Activated CD8-positive, alpha-beta memory T cell treated with anti-CD3 and anti-CD28 coated beads for 1 hour (primary cell): ENCODE data around the gene TM7SF3.

Source experiments
- DNase-seq, 2 donors: peaks; one replicate each; pipeline ENCODE4 v3.0.0-alpha.2; 2020; ENCODE audit warnings: low read depth in 1 of 2; ENCODE audit errors: extremely low read depth in 1 of 2

Gene TM7SF3

GRCh38 chr12:27014859-27015729, 910 bp upstream of the TM7SF3 start:
- DNase-seq = no peak

DNA sequence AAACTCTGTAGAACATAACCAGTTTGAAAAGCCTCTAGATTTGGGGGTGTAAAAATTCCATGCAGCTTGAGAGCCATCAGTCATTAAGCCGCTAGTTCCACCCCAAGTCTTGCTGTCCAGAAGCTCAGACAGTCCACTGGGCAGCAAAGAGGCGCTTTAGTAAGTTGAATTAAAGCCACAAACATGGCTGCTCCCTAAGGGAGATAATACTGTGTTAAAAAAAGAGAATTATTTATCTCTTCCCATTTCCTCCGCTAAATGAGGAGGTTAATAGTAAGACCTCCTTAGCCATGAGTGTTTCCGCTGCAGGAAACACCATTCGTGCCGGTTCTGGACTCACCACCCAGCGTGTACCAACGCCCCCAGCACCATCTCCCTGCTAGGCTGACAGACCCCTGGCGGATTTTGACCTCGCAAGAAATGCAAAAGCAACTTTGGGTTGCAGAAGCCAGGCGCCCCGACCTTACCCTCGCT, 536 bp downstream of the TM7SF3 start:
- DNase-seq = peak in 1 of 2 donors; percentile 16

DNA sequence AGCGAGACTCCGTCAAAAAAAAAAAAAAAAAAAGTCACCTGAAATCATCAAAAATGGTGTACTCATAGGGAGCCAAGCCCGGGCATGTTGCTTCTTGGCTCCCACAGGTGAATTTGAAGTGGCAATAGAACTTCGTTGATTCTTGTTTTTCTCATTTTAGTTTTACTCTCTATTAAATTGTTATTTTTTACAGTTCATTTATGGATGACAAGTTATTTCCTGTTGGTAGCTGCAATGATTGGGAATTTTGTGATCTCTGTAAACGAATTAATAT, 1.3 kb downstream of the TM7SF3 start:
- DNase-seq = no peak

DNA sequence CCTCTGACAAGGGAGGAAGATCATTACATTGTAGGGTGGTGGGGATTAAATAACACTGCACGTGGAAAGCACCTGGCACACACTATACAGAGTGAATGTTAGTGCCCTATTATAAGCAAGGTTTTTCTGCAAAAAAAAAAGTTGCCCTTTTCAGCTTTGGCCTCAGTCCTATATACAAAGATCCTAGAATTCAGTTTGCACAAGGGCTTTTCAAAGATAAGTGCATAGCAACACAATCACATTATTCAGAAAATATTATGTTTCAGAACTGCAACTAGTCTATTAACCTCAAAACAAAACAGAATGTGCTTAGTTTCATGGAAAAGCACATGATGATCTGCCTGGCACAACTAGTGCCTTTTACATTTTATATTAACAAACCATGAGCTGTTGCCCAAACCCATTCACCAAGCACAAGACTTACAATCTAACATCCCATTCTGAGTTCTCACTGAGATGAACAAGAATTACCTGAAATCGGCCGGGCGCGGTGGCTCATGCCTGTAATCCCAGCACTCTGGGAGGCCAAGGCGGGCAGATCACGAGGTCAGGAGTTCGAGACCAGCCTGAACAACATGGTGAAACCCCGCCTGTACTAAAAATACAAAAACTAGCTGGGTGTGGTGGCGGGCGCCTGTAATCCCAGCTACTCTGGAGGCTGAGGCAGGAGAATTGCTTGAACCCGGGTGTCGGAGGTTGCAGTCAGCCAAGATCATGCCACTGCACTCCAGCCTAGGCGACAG, 1.8 kb downstream of the TM7SF3 start:
- no peak for DNase-seq

GRCh38 chr12:27009881-27010301, 4.3 kb downstream of the TM7SF3 start:
- no peak for DNase-seq

DNA sequence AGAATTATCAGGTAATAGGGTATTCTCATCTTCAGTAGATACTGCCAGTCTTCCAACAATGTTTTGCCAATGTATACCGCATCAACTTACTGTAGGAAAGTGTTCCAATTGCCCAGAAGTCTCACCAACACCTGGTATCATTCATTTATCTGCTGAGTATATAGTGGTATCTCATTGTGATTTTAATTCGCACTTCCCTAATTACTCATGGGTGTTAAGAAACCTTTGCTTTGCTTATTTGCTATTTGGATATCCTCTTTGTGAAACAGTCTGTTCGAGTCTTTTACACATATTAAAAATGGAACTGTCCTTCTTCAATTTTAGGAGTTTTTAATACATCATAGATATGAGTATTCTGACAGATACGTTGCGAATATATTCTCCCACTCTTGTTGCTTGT, 6.1 kb downstream of the TM7SF3 start:
- no peak for DNase-seq

- DNase-seq = no peak
Measured at GRCh38 chr12:27006797-27007467, 7.3 kb downstream of the TM7SF3 start.

DNA sequence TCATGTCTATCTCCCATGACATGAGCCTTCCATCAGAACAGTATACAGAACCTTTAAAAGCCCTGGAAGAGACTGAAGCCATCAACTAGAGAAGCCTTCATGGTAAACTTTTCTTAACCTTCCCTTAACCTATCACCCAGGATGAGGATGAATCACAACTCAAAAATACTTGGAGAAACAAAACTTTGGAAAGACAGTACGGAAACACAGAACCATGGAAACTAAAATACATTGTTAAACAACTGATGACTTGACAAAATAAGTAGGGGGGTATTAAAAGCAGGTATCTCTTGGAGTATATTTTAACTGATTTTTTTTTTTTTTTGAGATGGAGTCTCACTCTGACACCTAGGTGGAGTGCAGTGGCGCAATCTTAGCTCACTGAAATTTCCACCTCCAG, 8.7 kb downstream of the TM7SF3 start:
- no peak for DNase-seq

GRCh38 chr12:27003421-27004381, 10.5 kb downstream of the TM7SF3 start:
- DNase-seq = no peak

GRCh38 chr12:27002141-27002540, 12.0 kb downstream of the TM7SF3 start:
- no peak for DNase-seq

GRCh38 chr12:27001663-27002062, 12.5 kb downstream of the TM7SF3 start:
- no peak for DNase-seq

- no peak for DNase-seq
Measured at GRCh38 chr12:27000961-27001360, 13.2 kb downstream of the TM7SF3 start.

DNA sequence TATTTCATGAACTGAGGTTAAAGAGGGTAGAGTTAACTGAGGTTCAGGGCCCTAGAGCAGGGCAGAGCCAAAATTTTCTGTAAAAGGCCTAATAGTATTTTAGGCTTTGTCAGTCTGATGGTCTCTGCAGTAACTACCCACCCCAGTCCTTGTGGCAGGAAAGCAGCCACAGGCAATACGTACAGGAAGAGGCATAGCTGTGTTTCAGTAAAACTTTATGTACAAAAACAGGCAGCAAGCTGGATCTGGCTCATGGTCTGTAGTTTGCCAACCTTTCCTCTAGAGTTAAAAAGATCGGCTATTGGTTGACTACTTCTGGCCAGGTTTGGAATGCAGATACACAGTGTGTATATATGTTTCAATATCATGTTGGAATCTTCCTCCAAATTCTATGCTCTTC, 17.2 kb downstream of the TM7SF3 start:
- DNase-seq = no peak

DNA sequence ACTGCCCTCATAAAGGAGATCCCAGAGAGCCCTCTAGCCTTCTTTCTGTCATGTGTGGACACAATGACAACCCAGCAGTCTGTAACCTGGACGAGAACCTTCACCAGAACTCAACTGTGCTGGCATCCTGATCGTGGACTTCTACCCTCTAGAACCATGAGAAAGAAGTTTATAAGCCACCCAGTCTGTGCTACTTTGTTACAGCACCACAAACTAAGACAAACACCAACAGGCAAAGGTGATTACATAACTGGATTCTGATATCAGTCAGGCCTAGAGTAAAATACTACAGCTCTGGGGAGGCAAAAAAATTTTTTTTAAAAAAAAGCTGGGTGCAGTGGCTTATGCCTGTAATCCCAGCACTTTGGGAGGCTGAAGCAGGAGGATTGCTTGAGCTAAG, 18.5 kb downstream of the TM7SF3 start:
- DNase-seq = no peak

DNA sequence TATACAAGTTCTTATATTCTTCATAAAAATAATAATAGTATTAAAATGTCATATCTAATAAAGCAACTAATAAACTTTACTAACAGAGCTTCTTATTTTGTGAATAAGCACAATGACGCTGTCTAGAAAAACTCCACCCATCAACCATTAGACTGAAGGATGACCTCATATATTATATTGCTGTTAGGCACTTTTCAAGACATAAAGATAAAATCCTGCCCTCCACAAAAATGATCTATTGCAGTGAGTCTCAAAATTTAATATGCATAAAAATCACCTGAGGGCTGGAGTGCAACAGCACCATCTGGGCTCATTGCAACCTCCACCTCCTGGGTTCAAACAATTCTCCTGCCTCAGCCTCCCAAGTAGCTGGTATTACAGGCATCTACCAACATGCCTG, 20.1 kb downstream of the TM7SF3 start:
- no peak for DNase-seq

GRCh38 chr12:26991826-26992225, 22.4 kb downstream of the TM7SF3 start:
- DNase-seq = no peak

- no peak for DNase-seq
Measured at GRCh38 chr12:26989873-26990272, 24.3 kb downstream of the TM7SF3 start.

GRCh38 chr12:26988703-26989102, 25.5 kb downstream of the TM7SF3 start:
- DNase-seq = no peak

DNA sequence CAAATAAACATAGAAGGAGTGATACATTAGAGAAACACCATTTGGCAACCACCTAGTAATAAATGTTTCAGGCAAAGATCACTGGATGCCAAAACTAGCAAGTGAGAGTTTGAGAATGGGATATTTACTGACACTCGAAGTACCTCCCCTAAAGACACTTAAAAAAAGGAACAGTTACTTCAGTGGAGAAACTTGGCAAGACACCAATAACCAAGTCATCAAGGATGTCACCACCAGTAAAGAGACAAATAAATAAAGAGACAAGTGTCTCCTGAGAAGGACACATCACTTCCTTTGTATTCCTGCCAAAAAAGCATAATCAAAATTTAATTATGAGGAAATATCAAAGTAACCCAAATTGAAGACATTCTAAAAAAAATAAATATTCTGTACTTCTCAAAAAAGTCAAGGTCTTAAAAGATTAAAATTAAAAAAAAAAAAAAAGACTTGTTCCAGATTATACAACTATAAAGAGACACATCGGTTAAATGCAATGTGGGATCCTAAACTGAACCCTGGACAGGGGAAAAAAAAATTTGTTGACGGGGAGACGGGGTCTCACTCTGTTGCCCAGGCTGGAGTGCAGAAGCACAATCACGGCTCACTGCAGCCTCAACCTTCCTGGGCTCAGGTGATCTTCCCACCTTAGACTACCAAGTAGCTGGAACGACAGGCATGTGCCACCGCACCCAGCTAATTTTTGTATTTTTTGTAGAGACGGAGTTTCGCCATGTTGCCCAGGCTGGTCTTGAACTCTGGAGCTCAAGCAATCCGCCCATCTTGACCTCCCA, 26.4 kb downstream of the TM7SF3 start:
- DNase-seq = no peak

GRCh38 chr12:26982866-26983265, 31.3 kb downstream of the TM7SF3 start:
- DNase-seq = no peak
